Measurements from ENCODE around the gene PTK6.

The PTK6 gene

DNA sequence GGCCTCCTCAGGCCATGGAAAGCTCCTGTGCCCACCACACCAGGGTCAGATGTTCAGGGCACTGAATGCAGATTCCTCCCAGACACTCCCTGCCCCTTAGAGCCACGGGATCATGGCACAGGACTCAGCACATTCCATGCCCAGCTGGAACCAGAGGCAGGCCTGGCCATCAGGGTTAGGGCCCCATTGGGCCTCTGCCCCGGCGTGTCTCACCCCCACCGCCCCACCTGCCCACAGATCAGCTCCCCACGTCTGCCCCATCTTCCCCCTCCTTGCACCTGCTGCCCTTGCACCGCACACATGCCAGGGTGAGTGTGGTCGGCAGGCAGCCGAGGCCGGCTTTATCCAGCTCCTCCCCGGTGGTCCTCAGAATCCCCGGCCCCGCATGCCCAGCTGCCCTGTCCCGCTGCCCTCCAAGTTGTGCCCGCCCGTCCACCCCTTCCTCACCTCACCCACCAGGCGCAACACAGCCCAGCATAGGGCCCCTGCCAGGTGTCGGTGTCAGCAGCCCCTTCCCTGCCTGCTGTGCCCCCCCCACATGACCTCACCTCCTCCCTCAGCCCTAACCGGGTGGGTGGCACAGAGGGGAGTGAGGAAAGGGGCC is 12.6 kb upstream of the PTK6 start:
- Histone ChIP-seq H3K36me3 (no peaks in the 10 kb centered on the region), H3K4me2 (no peak overlapping the region), H3K27me3 (peaks cover 84 to 98% (median 85%) of the 10 kb centered on the region in 11 experiments), H3K4me3 (no peak overlapping the region), H3K4me1 (peaks cover 17 to 60% (median 46%) of the 10 kb centered on the region in 10 experiments), H3K27ac (no peak overlapping the region), H3K9me3 (replicated peaks in 1 of 11) (no peaks in the 10 kb centered on the region), H3K9ac (no peak overlapping the region), H4K20me1 (peaks cover 5 to 86% (median 51%) of the 10 kb centered on the region in 11 experiments; a peak in 21 of 22 replicates)
- TF ChIP-seq Cebpa-rat (IDR thresholded peaks at IDR 0.05) = no peak

GRCh38 chr20:63549019-63549418 is 11.8 kb upstream of the PTK6 start:
- peaks cover 9 to 53% (median 38%) of the 10 kb centered on the region in 10 experiments for H3K4me1 ChIP-seq

GRCh38 chr20:63548542-63548941 is 11.4 kb upstream of the PTK6 start:
- H3K27me3 ChIP-seq = peaks cover 84 to 98% (median 90%) of the 10 kb centered on the region in 11 experiments
- H3K9ac ChIP-seq = no peak overlapping the region
- H3K4me3 ChIP-seq = no peak overlapping the region
- H4K20me1 ChIP-seq = peaks cover 0 to 85% (median 50%) of the 10 kb centered on the region in 11 experiments; a peak in 18 of 22 replicates
- H3K9me3 ChIP-seq (replicated peaks in 1 of 11) = no peaks in the 10 kb centered on the region
- peaks cover 9 to 49% (median 34%) of the 10 kb centered on the region in 10 experiments for H3K4me1 ChIP-seq
- peak overlapping the region in 6 of 11 experiments; percentile 14 to 46 (median 30); a peak in 6 of 22 replicates for H3K4me2 ChIP-seq
- H3K36me3 ChIP-seq = no peaks in the 10 kb centered on the region
- no peak overlapping the region for H3K27ac ChIP-seq
- TF ChIP-seq Cebpa-rat (IDR thresholded peaks at IDR 0.05) = no peak

More at GRCh38 chr20:63549019-63549418, 11.8 kb upstream of the PTK6 start:
- Histone ChIP-seq H3K36me3 (no peaks in the 10 kb centered on the region), H3K4me3 (no peak overlapping the region), H3K4me2 (peak overlapping the region in 6 of 11 experiments; percentile 14 to 46 (median 30); a peak in 4 of 22 replicates), H4K20me1 (peaks cover 0 to 86% (median 50%) of the 10 kb centered on the region in 11 experiments; a peak in 18 of 22 replicates), H3K27ac (no peak overlapping the region), H3K9me3 (replicated peaks in 1 of 11) (no peaks in the 10 kb centered on the region), H3K27me3 (peaks cover 84 to 98% (median 85%) of the 10 kb centered on the region in 11 experiments), H3K9ac (no peak overlapping the region)
- no peak for TF ChIP-seq Cebpa-rat (IDR thresholded peaks at IDR 0.05)

DNA sequence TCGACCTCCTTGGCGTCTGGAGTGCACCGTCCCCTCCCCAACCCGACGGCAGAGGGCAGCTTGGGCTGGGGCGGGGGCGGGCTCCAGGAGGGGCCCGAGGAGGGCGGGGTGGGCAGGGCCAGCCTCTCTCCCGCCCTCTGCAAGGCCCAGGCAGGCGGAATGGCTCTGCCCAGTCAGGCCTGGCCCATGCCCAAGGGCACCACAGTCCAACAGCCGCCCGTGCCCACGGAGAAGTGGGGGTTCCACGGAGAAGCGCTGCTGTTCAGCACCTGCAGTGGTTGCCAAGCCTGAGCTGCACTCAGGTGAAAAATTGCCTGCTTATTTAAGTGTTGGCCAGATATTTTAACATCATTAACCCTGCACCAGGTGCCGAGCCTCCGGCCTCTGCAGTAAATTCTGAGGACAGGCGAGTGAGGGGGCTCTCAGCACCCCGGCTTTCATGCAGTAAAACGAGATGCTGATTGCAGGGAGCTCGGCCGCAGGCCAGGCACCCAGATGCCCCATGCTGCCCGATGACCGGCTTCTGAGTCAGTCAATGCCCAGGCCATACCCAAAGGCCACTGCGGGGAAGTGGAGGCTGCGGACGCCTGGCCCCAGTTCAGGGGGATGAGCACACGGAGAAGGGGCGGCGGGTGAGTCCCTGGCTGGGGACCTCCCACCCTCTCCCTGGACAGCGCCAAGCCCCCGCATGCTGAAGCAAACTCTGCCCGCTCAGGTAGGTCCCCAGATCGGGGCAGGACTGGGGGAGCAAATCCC is 10.7 kb upstream of the PTK6 start, which contains the start of gene SRMS:
TSS of gene SRMS (minus strand) at position 25 of the 756 bp plus-strand sequence. CDS start 286 bp downstream, outside the sequence.
- no peak within 1 kb of the TSS for H3K4me3 ChIP-seq
- no peak within 1 kb of the TSS for H3K9ac ChIP-seq
- no peak within 1 kb of the TSS for H3K27ac ChIP-seq
- no peaks in the 10 kb centered on the region for H3K9me3 ChIP-seq (replicated peaks in 1 of 11)
- H3K36me3 ChIP-seq = no peaks in the 10 kb centered on the region
- H3K4me1 ChIP-seq = peaks cover 7 to 48% (median 32%) of the 10 kb centered on the region in 10 experiments
- H3K27me3 ChIP-seq = peaks cover 84 to 97% (median 90%) of the 10 kb centered on the region in 11 experiments
- H3K4me2 ChIP-seq = peak within 1 kb of the TSS in 6 of 11 experiments; percentile 14 to 46 (median 30); a peak in 5 of 22 replicates
- peaks cover 0 to 84% (median 51%) of the 10 kb centered on the region in 11 experiments; a peak in 18 of 22 replicates for H4K20me1 ChIP-seq
- no peak for TF ChIP-seq Cebpa-rat (IDR thresholded peaks at IDR 0.05)

DNA sequence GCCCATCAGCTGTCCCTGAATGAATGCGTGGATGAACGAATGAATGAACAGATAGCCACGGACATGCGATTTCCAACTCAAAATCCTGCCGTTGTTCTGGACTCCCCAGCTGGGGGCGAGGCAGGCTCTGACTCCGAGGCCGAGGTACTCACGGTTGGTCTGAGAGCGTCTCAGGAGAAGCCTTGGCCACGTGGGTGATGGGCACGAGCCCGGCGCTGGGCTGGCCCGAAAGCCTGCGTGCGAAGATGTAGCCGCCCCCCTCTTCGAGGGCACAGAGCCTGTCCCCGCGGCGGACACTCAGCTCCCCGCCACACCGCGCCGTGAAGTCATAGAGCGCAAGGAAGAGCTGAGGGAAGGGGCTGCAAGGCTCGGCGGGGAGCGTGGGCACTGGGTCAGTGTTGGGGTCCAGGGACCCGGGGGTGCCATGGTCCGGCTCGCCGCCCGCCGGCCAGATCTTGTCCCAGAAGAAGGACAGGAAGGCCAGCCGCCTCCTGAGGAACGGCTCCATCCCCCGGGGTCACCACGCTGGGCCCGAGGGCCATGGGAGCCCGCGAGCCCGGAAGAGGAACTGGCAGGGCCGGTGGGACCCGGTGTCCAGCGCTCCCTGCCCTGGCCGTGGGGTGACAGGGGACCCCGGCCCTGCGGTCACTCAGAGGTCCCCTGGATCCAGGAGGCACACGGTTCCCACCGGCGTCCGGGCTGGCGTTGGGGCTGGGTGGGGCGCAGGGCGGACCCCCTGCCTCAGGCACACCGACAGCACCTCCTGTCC is 10.0 kb upstream of the PTK6 start:
- H3K9ac ChIP-seq = no peak overlapping the region
- no peak overlapping the region for H3K4me2 ChIP-seq
- H3K4me1 ChIP-seq = peaks cover 0 to 48% (median 30%) of the 10 kb centered on the region in 10 experiments; a peak in 18 of 20 replicates
- peaks cover 0 to 81% (median 49%) of the 10 kb centered on the region in 11 experiments; a peak in 17 of 22 replicates for H4K20me1 ChIP-seq
- no peak overlapping the region for H3K4me3 ChIP-seq
- H3K36me3 ChIP-seq = no peaks in the 10 kb centered on the region
- H3K27me3 ChIP-seq = peaks cover 80 to 92% (median 86%) of the 10 kb centered on the region in 11 experiments
- no peaks in the 10 kb centered on the region for H3K9me3 ChIP-seq (replicated peaks in 1 of 11)
- no peak overlapping the region for H3K27ac ChIP-seq
- TF ChIP-seq Cebpa-rat (IDR thresholded peaks at IDR 0.05) = no peak

- Histone ChIP-seq H3K9me3 (replicated peaks in 1 of 11) (no peaks in the 10 kb centered on the region), H3K4me3 (no peak overlapping the region), H3K4me1 (peaks cover 0 to 43% (median 25%) of the 10 kb centered on the region in 10 experiments; a peak in 16 of 20 replicates), H3K36me3 (no peaks in the 10 kb centered on the region), H3K4me2 (peak overlapping the region in 4 of 11 experiments; percentile 4 to 39 (median 32); a peak in 3 of 22 replicates), H3K27me3 (peaks cover 72 to 86% (median 79%) of the 10 kb centered on the region in 11 experiments), H4K20me1 (peaks cover 0 to 83% (median 48%) of the 10 kb centered on the region in 11 experiments; a peak in 17 of 22 replicates), H3K27ac (no peak overlapping the region), H3K9ac (no peak overlapping the region)
- TF ChIP-seq Cebpa-rat (IDR thresholded peaks at IDR 0.05) = no peak
Measured at GRCh38 chr20:63546256-63546955, 9.2 kb upstream of the PTK6 start.

DNA sequence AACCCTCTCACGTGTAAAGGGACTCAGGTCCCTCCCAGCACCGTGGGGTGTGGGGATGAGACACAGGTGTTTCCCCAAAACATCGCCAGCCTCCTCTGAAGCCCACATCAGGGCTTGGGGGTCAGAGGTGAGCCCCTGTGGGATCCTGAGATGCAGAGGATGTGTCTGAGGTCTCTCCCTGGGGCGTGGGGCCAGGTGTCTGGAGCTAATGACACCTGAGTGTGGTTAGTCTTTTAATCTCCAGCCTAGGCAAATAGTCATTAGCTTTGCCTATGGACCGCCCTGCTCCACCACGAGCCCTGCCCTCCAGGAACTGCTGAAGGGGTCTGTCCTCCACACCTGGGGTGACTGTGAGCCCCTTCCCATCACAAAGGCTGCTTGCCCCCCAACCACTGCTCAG is 8.6 kb upstream of the PTK6 start:
- Histone ChIP-seq H3K27me3 (peaks cover 66 to 86% (median 76%) of the 10 kb centered on the region in 11 experiments), H3K9ac (no peak overlapping the region), H3K27ac (no peak overlapping the region), H3K4me3 (no peak overlapping the region), H4K20me1 (peaks cover 0 to 89% (median 44%) of the 10 kb centered on the region in 11 experiments; a peak in 16 of 22 replicates), H3K4me2 (peak overlapping the region in 5 of 11 experiments; percentile 4 to 39 (median 32); a peak in 7 of 22 replicates), H3K4me1 (peaks cover 0 to 39% (median 26%) of the 10 kb centered on the region in 10 experiments; a peak in 16 of 20 replicates), H3K9me3 (replicated peaks in 1 of 11) (no peaks in the 10 kb centered on the region), H3K36me3 (no peaks in the 10 kb centered on the region)
- TF ChIP-seq Cebpa-rat (IDR thresholded peaks at IDR 0.05) = no peak

Data from BLaER1 treated with 17β-estradiol and CSF1 and Interleukin-3, amounts not matched to agents 10 nM and 100 nM (cell line).